Gastroesophageal sphincter (tissue), 4 donors: ENCODE measurements around the gene PDX1. TPM values are rescaled to one million over a fixed set of nuclear protein-coding genes. Genes with fewer than 3 reads are reported as not detected.

Experiments used
- ATAC-seq: fragments of 150-250 bp; one replicate; pipeline ENCODE4 v1.9.1; 2016; ENCODE audit warnings: mild to moderate bottlenecking, moderate library complexity
- H3K27ac ChIP-seq, 4 donors: fragments of 200-600 bp; sonication (generic) in 3 of 4; 1 replicate in 3 of 4; 2 replicates in 1 of 4; pipeline ENCODE4 v1.5.1; 2016 to 2019
- H3K27me3 ChIP-seq: fragments of 200-600 bp; sonication (generic); one replicate; pipeline ENCODE4 v1.5.1; 2019
- H3K36me3 ChIP-seq, 2 donors: fragments of 200-600 bp; sonication (generic); one replicate each; pipeline ENCODE4 v1.5.1; 2019; ENCODE audit warnings: control low read depth in 1 of 2
- H3K4me1 ChIP-seq, 3 donors: fragments of 200-600 bp; sonication (generic); 1 replicate in 2 of 3; 2 replicates in 1 of 3; pipeline ENCODE4 v1.5.1; 2016 to 2019; ENCODE audit warnings: control low read depth in 2 of 3
- H3K4me3 ChIP-seq, 2 donors: fragments of 200-600 bp; sonication (generic); one replicate each; pipeline ENCODE4 v1.5.1; 2019; ENCODE audit warnings: mild to moderate bottlenecking in 1 of 2, moderate library complexity in 1 of 2
- H3K9me3 ChIP-seq, 3 donors: fragments of 200-600 bp; sonication (generic); one replicate each; pipeline ENCODE4 v1.5.1; 2017 to 2019; ENCODE audit warnings: control low read depth in 2 of 3
- EP300 ChIP-seq: sonication (generic); formaldehyde crosslinking; IDR thresholded peaks from one replicate; pipeline ENCODE4 v1.6.1; 2017; ENCODE audit warnings: antibody characterized with exemption, mild to moderate bottlenecking
- POLR2A ChIP-seq, 2 donors: fragments of 450-650 bp; IDR thresholded peaks; one replicate each; pipeline ENCODE4 v1.6.1; 2017; ENCODE audit warnings: antibody characterized with exemption in 2 of 2, mild to moderate bottlenecking in 2 of 2, moderate library complexity in 1 of 2
- POLR2AphosphoS5 ChIP-seq: sonication (generic); formaldehyde crosslinking; IDR thresholded peaks from one replicate; pipeline ENCODE4 v1.6.1; 2017; ENCODE audit warnings: antibody characterized with exemption
- WGBS, 2 donors: methylation state at CpG; one replicate each; pipeline ENCODE4 v1.1.5; 2018; ENCODE audit warnings: low coverage in 1 of 2; 5-methylcytosine and 5-hydroxymethylcytosine counted together
- total RNA-seq, 4 donors: library from RNA; depleted of rRNA; stranded (reverse); fragments of >200 nt; gene quantifications; one replicate each; pipeline ENCODE4 v1.1.0, GENCODE V29; 2016
- TF ChIP-seq, protein P1 (sequence below), 4 experiments: fragments of 200-600 bp in 2 of 4; fragments of 450-650 bp in 2 of 4; sonication (generic) in 1 of 4; IDR thresholded peaks; one replicate each; pipeline ENCODE4 v1.5.1; 2017 to 2019; ENCODE audit warnings: antibody characterized with exemption in 4 of 4, mild to moderate bottlenecking in 2 of 4, moderate library complexity in 2 of 4

PDX1 gene
- total RNA-seq, 4 donors from 2014 or later: not detected

GRCh38 chr13:27966641-27967202, 46.9 kb downstream of the PDX1 start:
- no peak overlapping the region for H3K4me3 ChIP-seq
- no peak overlapping the region for H3K27ac ChIP-seq
- no peak for ATAC-seq
- H3K36me3 ChIP-seq: no peaks in the 10 kb centered on the region
- no CpG with 5 or more reads among the region's 38 CpGs for WGBS, 2 donors
- H3K4me1 ChIP-seq: peaks cover 0 to 42% (median 10%) of the 10 kb centered on the region in 3 donors
- no peak for TF ChIP-seq EP300
- no peak for TF ChIP-seq POLR2A (IDR thresholded peaks at IDR 0.05)
- TF ChIP-seq, protein P1, sequence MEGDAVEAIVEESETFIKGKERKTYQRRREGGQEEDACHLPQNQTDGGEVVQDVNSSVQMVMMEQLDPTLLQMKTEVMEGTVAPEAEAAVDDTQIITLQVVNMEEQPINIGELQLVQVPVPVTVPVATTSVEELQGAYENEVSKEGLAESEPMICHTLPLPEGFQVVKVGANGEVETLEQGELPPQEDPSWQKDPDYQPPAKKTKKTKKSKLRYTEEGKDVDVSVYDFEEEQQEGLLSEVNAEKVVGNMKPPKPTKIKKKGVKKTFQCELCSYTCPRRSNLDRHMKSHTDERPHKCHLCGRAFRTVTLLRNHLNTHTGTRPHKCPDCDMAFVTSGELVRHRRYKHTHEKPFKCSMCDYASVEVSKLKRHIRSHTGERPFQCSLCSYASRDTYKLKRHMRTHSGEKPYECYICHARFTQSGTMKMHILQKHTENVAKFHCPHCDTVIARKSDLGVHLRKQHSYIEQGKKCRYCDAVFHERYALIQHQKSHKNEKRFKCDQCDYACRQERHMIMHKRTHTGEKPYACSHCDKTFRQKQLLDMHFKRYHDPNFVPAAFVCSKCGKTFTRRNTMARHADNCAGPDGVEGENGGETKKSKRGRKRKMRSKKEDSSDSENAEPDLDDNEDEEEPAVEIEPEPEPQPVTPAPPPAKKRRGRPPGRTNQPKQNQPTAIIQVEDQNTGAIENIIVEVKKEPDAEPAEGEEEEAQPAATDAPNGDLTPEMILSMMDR (IDR thresholded peaks at IDR 0.05): no peak
- no peak for TF ChIP-seq POLR2AphosphoS5
- peaks cover 100% of the 10 kb centered on the region for H3K27me3 ChIP-seq
- H3K9me3 ChIP-seq: no peaks in the 10 kb centered on the region

DNA sequence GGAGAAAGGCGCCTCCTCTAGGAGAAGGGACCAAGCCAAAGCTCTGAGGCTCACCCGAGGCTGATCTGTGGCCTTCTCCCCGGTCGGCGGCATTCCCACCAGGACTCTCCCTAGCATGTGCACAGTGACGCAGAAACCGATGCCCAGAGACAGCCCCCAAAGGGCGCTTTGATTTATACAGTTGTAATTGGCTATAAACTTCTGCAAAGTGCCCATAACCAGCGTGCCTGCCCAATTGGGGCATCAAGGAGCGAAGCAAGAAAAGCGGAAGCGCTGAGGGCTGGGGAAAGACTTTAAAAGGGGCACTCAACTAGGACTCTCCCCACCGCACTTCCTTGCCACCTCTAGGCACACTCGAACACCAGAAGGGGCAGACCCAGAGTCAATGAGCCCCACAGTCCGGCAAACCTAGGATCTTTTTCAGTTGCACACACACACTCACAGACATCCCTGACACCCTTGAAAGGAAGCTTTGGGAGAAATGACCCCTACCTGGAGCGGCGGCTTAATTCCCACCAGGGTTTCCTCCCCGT, 47.5 kb downstream of the PDX1 start:
- TF ChIP-seq EP300: no peak
- no peak for TF ChIP-seq POLR2AphosphoS5
- TF ChIP-seq, protein P1 (IDR thresholded peaks at IDR 0.05): no peak
- TF ChIP-seq POLR2A (IDR thresholded peaks at IDR 0.05): no peak
- no peak overlapping the region for H3K4me3 ChIP-seq
- no peak overlapping the region for H3K27ac ChIP-seq
- H3K4me1 ChIP-seq: peaks cover 0 to 42% (median 10%) of the 10 kb centered on the region in 3 donors
- 0 to 5% methylated on average over 4 to 7 of the region's 18 CpGs for WGBS, 2 donors
- H3K9me3 ChIP-seq: no peaks in the 10 kb centered on the region
- H3K27me3 ChIP-seq: peaks cover 100% of the 10 kb centered on the region
- no peaks in the 10 kb centered on the region for H3K36me3 ChIP-seq
- ATAC-seq: no peak

GRCh38 chr13:27967736-27968315, 48.0 kb downstream of the PDX1 start:
- no peaks in the 10 kb centered on the region for H3K9me3 ChIP-seq
- peaks cover 100% of the 10 kb centered on the region for H3K27me3 ChIP-seq
- 4 to 5% methylated on average over 5 to 7 of the region's 33 CpGs for WGBS, 2 donors
- no peaks in the 10 kb centered on the region for H3K36me3 ChIP-seq
- H3K4me1 ChIP-seq: peaks cover 0 to 42% (median 10%) of the 10 kb centered on the region in 3 donors
- ATAC-seq: no peak
- no peak overlapping the region for H3K27ac ChIP-seq
- H3K4me3 ChIP-seq: no peak overlapping the region
- no peak for TF ChIP-seq POLR2A (IDR thresholded peaks at IDR 0.05)
- TF ChIP-seq, protein P1 (IDR thresholded peaks at IDR 0.05): no peak
- TF ChIP-seq EP300: no peak
- no peak for TF ChIP-seq POLR2AphosphoS5

GRCh38 chr13:27968316-27969081, 48.7 kb downstream of the PDX1 start:
- ATAC-seq: no peak
- WGBS, 2 donors: 0% methylated on average over 4 of the region's 86 CpGs; no CpG with 5 or more reads in 1 of the 2 donors
- Histone ChIP-seq H3K27ac (no peak overlapping the region), H3K4me3 (no peak overlapping the region), H3K27me3 (peaks cover 100% of the 10 kb centered on the region), H3K9me3 (no peaks in the 10 kb centered on the region), H3K4me1 (peaks cover 0 to 42% (median 10%) of the 10 kb centered on the region in 3 donors), H3K36me3 (no peaks in the 10 kb centered on the region)
- no peak for TF ChIP-seq POLR2A (IDR thresholded peaks at IDR 0.05)
- TF ChIP-seq, protein P1 (IDR thresholded peaks at IDR 0.05): no peak
- TF ChIP-seq EP300: no peak
- TF ChIP-seq POLR2AphosphoS5: no peak
